HG02759 (cell line): ENCODE data around the gene SCYL3.
A peak's percentile ranks its signal among the peaks of the same experiment; 100 is the strongest.
"Not testable (repeated sequence)": the region's sequence is repeated elsewhere in the genome, so short reads cannot be mapped to it uniquely, and the experiment has no call there.

Experiments used
- ATAC-seq: cut with Tn5 transposase; IDR thresholded peaks from one replicate; pipeline ENCODE4 v1.9.1; 2021; ENCODE audit warnings: mild to moderate bottlenecking, moderate library complexity; ENCODE audit not compliant: unreplicated experiment

SCYL3 gene

DNA sequence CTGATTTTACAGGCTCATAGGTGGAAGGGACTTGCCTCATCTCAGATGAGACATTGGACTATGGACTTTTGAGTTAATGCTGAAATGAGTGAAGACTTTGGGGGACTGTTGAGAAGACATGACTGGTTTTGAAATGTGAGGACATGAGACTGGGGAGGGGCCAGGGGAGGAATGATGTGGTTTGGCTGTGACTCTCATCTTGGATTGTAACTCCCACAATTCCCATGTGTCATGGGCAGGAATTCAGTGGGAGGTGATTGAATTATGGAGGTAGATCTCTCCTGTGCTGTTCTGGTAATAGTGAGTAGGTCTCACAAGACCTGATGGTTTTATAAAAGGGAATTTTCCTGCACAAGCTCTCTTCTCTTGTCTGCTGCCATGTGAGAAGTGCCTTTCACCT, 20.8 kb downstream of the SCYL3 start:
- no peak for ATAC-seq

DNA sequence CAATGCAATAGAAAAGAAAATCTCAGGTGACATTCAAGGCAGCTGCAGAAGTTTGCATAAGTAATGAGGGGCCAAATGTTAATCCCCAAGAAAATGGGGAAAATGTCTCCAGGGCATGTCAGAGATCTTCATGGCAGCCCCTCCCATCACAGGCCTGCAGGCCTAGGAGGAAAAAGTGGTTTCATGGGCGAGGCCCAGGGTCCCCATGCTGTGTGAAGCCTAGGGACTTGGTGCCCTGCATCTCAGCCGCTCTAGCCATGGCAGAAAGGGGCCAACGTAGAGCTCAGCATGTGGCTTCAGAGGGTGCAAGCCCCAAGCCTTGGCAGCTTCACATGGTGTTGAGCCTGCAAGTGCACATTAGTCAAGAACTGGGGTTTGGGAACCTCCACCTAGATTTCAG, 21.7 kb downstream of the SCYL3 start:
- not testable (repeated sequence) for ATAC-seq

DNA sequence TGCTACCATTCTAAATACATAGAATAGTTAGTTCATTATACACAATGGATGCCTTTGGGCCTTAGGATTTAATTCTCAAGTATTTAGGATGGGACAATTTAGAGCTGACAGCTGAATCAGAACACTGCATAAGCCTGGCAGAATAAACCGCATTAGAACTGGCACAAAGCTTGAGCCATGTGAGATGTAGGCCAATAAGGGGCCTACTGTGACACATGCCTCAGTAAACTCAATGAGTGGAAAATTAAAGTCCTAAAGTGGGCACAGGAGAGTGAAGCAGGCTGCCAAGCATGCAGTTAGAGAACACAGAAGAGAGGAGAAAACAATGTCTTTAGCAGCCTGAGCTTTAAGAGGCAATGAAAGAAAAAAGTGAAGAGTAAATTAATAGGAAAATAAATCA, 24.3 kb downstream of the SCYL3 start:
- ATAC-seq = no peak

DNA sequence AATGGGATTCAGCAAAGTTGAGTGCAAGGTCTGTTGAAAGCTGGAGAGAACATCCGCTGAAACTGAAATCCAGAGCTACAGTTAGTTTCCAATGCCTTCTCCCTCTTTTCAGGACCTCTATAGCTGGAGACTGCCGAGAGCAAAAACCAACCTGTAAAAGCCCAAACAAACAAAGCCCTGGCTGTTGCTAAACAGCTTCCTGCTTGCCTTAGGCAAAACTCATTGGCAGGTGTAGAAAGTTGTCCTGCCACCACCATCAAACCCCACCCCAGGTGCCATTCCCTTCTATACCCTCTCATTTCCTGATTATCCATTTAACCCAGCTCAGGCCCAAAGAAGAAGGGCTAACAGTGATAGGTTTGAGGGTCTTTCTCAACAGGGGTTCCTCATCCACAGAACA, 24.7 kb downstream of the SCYL3 start:
- ATAC-seq = no peak

DNA sequence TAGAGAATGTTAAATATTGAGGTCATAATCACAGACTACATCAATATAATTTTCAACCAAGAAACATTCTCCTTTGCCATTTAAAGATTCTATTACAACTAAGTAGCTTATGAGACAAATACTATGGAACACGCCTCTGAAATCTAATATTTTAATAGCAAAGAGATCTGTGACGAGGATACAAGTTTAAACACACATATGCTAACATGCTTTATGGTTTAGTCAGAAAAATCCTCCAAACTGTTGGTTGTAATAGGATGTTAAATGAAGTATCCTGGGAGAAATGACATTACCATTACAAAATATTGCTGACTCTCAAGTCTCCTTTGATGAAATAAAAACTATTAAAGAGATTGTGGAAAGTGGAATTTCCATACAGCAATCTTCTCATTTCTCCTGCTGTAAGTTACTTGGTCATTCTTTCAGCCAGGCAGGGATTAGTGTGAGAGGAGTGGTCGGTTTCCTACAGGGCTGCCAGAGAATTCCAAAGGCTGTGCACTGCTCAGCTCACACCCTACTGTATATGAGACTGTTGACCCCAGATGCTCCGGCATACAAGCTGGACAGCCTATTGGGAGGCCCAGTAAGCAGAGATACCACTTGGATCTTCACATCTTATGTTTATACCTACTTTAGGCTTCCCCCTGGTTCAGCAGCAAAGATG, 26.6 kb downstream of the SCYL3 start:
- no peak for ATAC-seq

DNA sequence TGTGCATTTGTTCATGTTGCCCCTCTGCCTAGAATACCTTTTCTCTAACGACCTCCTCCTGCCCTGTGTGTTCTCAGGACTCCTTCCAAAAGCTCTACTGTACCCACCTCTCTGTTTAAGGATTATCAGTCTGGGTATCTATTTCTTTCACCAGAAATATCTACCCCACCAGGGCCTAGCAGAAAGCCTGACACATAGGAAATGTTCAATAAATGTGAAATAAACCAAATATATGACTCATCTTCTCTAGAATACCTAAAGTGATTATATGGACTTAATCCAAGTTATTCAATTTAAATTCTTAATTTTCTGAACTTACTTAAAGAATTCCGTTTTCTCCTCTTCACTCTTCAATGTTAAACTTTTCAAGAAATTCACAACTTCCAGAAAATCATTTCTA, 27.1 kb downstream of the SCYL3 start:
- ATAC-seq = no peak

DNA sequence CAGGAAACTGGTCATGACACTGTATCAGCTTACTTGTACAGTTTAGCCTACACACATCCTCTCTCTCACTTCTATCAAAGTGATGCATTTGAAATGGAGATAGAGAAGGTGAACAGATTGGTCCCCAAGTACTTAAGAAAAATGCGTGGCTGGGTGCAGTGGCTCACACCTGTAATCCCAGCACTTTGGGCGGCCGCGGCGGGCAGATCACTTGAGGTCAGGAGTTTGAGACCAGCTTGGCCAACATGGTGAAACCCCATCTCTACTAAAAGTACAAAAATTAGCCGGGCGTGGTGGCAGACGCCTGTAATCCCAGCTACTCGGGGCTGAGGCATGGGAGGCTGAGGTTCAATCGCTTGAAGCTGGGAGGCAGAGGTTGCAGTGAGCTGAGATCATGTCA, 29.2 kb downstream of the SCYL3 start:
- not testable (repeated sequence) for ATAC-seq

DNA sequence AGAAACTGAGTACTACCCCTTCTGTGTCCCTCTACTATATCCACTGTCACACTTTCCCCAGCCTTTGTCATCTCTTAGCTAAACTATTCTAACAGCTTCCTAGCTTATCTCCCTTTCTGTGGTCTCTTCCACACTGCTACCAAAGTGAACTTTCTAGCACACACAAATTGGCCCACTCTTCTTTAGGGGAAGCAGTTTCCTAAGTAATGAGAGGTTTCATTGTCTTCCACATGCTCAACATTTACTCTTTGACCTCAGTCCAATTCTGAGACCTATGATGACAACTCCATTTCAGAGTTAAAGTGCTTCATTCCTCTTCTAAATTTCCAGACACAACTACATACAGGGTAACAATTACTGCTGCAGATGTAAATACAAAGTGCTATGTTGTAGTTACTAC, 32.9 kb downstream of the SCYL3 start:
- ATAC-seq = no peak

DNA sequence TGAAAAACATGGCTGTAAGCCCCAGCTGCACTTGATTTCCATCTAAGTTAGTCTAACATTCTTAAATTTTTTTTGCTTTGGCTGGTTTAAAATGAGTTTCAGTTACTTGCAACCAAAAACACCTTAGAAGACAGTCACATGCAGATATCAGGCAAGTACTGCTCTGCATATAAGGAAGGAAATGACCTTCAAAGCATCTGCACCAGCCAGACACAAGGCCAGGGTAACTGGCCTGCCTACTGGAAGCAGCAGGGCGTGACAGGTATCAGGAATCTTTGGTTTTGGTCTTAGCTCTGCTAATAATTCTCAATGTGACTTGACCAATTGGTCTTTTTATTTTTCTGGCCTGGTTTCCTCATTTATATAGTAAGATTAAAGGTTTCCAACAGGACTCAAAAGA, 33.5 kb downstream of the SCYL3 start:
- peak; percentile 65 for ATAC-seq

DNA sequence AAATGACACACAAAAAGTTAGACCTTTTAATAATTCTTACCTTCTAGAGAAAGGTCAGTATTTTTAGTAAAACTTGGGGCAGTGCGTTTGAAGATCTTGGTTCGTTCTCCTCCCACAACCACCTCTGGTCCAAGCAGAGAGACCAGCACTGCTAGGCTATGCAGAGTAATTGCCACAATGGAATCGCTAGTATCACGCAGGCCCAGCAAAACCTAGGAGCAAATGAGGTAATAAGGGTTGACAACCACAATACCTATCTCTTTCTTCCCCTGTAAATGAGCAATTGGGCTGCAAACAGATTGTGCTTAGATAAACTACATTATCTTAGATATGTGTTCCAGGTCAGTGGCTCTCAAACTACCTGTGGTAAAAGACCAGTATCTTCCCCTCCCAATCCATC, 34.7 kb downstream of the SCYL3 start:
- no peak for ATAC-seq

DNA sequence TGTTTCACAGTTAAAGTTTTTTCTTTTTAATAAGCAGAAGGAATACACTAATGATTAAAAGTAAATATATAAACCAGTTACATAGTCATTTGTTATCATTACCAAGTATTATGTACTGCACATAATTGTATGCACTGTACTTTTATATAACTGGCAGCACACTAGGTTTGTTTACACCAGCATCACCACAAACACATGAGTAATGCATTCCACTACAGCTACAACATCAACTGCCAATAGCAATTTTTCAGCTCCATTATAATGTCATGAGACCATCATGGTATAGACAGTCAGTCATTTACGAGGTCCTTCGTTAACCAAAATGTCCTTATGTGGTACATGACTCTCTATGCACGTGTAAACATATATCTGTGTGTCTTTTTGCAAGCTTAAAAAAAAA, 35.2 kb downstream of the SCYL3 start:
- ATAC-seq = no peak

DNA sequence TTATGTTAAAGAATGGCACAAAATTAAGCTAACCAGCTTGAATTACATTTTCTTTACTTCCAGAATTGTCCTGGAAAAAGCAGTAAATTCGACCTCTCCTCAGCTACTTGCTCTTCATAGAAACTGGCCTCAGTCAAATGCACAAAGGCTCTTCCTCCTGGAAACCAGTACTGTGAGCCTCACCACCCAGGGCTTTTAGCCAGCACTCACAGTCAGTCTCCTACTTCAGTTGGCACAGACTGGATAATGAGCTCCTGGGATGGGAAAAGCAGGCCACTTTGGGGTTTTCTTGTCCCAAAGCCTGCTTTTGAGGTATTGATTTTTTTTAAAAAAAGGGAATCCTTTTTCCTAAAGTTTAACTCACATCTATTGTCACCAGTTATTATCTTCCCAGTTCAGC, 40.4 kb downstream of the SCYL3 start:
- ATAC-seq = no peak

DNA sequence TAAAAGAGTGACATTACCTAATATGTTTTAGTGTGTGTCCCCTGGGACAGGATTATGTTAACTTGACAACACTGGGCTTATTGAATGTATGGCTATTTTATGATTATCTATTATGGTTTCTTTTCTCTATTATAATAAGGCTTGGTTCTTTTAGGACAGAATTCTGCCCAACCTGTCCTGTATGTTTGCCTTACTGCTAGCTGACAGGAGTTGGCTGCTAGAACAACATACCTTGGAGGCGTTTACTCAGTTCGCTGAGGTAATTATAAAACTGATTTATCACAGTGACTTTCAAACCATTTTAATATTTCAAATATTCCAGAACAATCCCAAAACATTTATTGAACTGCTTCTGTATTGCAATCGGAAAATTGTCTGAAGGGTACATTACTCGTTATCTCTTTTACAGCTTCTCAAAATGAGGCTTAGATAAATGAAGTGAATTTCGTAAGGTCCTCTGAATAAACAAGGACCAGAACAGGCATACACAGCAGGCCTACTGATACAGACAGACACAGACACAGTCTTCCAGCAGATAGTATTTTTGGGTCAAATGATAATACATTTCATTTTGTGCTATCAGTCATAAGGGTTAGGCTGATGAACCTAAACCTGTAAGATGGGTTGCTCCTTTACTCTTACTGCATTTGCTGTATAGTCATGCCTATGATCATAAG, 44.2 kb downstream of the SCYL3 start:
- ATAC-seq = no peak

DNA sequence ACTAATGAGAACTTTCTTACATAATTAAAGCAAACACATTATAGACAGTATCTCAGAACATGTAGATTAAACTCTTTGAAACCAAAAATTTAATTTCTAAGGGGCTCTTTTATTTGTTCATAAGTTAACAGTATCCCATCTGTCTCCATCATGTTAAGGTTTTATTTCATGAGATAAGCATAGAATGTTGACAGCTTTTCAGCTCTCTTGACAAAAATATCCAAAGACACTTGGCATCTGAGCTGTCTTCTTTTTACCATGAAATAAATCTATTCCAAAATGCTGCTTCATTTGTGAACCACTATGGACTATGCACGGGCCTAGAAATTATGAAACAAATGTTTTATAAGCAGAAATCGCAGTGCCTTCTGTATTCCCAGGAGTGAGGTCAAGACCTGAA, 45.2 kb downstream of the SCYL3 start:
- no peak for ATAC-seq

DNA sequence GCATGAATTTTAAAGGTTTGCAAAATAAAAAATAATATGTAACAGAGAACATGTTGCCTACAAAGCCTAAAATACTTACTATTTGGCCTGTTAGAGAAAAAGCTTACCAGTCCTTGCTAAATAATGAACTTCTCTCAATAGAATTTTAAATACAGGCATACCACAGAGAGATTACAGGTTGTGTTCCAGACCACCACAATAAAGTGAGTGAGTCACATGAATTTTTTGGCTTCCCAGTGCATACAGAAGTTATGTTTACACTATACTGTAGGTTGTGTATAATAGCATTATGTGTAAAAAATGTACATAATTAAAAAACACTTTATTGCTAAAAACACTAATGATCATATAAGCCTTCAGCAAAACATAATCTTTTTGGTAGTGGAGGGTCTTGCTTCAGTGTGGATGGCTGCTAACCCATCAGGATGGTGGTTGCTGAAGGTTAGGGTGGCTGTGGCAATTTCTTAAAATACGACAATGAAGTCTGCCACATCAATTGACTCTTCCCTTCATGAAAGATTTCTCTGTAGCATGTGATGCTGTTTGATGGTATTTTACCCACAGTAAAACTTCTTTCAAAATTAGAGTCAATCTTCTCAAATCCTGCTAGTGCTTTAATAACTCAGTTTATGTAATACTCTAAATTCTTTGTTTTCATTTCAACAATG, 48.6 kb downstream of the SCYL3 start:
- no peak for ATAC-seq

DNA sequence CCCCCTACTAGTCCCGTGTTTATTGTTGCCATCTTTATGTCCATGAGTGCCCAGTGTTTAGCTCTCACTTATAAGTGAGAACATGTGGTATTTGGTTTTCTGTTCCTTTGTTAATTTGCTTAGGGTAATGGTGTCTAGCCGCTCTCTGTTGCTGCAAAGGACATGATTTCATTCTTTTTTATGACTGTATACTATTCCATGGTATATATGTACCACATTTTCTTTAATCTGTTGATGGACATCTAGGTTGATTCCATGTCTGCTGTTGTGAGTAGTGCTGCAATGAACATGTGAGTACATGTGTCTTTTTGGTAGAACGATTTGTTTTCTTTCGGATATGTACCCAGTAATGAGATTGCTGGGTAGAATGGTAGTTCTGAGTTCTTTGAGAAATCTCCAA, 54.8 kb downstream of the SCYL3 start:
- ATAC-seq = no peak

DNA sequence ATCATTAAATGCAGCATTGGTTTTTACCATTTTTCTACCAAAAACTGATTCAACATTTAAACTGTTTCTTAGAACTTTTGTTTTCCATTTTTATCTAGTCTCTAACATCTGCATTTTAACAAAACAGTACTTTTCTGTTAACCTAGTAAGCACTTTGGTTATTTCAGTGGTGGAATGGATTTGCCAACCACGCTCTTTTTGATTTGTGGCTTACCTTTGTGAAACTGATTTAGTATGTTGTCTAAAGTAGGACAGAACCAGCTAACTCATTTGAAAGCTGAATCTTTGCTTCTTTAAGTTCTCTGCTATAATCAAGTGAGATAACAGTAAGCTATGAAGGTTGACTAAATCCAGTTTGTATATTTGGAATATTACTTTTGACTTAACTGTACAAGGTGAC, 57.5 kb downstream of the SCYL3 start:
- ATAC-seq = no peak

DNA sequence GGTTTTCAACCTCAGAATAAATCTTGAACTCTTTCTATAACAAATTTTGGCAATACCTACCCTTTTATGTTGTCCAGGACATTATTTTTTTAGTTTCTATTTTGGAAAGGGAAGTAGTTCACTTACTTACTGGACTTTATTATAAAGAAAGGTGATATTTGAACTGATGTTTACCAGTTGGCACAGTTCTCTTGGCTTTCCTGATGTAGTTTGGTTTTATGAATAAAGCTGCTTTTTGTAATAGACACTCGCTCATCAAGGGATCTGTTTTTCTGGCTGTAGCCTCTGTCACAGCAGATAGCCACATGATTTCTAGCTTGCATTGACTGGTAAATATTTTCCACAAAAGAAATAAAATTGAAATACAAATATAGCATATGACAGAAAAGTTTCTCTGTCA, 58.0 kb downstream of the SCYL3 start:
- no peak for ATAC-seq

DNA sequence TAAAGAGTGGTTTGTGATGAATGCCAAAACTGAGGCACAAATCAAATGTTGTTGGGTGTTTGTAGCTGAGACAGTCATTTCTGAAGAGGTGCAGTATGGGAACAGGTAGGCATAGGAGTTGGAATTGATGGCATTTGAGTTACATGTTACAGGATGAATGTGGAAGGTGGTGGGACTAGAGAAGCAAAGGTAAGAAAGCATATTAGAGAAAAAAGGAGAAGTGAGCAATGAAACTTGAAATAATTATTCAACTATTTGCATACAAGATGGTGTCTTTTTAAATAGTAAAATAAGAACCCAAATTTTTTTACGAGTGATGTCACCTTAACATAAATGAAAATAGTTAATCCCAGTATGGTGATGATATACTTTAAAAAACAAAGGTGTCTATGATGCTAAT, 58.8 kb downstream of the SCYL3 start:
- no peak for ATAC-seq

DNA sequence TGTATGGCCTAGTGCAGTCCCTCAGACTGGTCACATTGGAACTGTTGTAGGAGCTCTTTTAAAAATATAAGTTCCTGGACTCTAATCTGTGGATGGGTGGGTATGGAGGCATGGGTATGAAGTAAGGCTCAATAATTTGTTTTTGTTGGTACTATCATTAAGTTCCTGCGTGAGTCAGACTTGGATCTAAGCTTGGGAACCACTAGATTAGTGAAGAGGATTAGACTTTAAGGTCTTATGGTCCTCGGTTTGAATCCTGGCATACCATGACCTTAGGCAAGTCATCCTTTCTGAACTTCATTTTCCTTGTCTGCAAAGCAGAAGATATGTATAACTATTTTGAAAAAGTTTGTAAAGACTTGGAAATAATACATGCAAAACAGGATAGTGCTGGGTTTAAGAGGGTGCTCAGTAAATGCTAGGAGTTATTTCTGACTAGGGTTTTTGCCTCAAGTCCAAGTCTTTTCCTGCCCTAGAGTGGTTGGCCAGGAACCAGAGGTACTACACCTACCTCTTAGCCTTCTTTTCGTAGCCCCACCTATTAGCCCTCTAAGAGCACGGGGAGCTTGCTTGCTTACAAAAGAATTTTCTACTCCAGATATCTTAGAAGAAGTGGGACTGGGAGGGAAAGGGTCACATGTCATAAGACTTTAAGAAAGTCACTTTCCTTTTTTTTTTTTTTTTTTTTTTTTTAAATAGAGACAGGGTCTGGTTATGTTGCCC, 60.4 kb downstream of the SCYL3 start:
- no peak for ATAC-seq

DNA sequence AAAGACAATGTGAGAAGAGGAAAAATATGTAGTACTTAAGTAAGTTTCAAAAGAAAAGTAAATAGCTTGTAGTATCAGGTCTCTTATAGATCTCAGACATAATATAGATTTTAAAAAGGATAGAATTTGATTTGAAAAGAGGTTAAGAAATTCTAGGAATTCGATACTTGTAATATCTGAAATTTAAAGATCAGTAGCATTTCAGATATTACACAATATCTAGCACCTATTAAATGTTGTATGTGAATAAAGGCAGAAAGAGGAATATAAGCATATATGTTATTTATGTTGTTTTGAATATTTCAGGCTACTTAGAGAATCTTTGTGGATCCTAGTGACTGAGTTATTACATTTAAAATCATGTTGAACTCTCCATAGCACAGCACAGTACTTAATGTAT, 64.0 kb downstream of the SCYL3 start:
- ATAC-seq = no peak

DNA sequence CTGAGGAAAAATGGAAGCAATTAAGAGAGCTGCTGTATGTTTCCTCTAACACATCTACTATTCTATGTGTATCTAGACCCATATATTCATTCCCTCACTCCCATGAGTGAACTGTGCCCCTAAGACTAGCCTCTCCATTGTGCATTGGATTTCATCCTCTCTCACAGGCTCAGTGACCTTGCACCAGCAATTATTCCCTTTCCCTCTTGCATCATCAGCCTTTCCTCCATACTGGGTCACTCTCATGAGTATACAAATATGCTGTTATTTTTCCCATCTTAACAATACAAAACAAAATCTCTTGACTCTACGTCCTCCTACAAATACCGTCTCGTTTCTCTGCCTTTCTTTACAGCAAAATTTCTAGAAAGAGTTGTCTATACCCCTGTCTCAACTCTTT, 69.5 kb downstream of the SCYL3 start:
- no peak for ATAC-seq
